ENCODE results near the gene SRP14.

DNA sequence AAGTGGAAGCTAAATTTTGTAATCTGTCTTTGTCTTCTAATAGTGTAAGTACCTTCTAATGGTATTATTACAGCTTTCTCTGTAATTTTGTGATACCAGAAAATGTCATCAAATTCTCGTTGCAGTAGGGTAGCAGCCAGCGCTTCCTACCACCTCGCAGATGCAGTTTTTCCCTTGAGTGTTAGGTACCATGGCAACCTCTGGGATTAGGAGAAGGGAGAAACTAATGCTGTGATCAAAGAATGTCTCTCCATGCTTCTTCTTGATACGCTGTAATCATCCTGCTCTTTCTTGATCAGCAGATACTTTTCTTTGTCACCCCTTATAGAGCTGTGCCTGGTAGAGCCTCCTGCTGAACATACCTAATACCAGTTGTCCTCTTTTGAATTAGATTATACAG lies 27.7 kb downstream of the SRP14 start:
- no peak for TF ChIP-seq CTCF (conservative IDR thresholded peaks at IDR 0.05)
- TF ChIP-seq ZFX (IDR thresholded peaks at IDR 0.05), result no peak
